Stimulated activated CD4-positive, alpha-beta T cell treated with anti-CD3 and anti-CD28 coated beads, Interleukin-2, amount 100 ng/mL, for 4 hours (primary cell): ENCODE data around the gene IGSF21.

ENCODE experiments used
- DNase-seq: peaks from one replicate; pipeline ENCODE4 v3.0.0-alpha.2; 2020; ENCODE audit warnings: low read depth

The IGSF21 gene

GRCh38 chr1:18107369-18108298, at the start of gene IGSF21:
TSS of gene IGSF21 (plus strand) at chr1:18107798. CDS start at chr1:18108129, 331 bp downstream.
- no peak for DNase-seq

- no peak for DNase-seq
Observed at GRCh38 chr1:18058206-18058921, 49.2 kb upstream of the IGSF21 start.

- no peak for DNase-seq
Observed at GRCh38 chr1:18058981-18059605, 48.5 kb upstream of the IGSF21 start.

- no peak for DNase-seq
Observed at GRCh38 chr1:18060366-18060765, 47.2 kb upstream of the IGSF21 start.

GRCh38 chr1:18062185-18062584, 45.4 kb upstream of the IGSF21 start:
- no peak for DNase-seq

- DNase-seq, result no peak
Observed at GRCh38 chr1:18064534-18064933, 43.1 kb upstream of the IGSF21 start.

- DNase-seq, result no peak
Observed at GRCh38 chr1:18066576-18066975, 41.0 kb upstream of the IGSF21 start.

GRCh38 chr1:18069903-18070302, 37.7 kb upstream of the IGSF21 start:
- DNase-seq, result peak; percentile 1

GRCh38 chr1:18072066-18072465, 35.5 kb upstream of the IGSF21 start:
- no peak for DNase-seq

GRCh38 chr1:18073066-18073642, 34.4 kb upstream of the IGSF21 start:
- no peak for DNase-seq

GRCh38 chr1:18077657-18078215, 29.9 kb upstream of the IGSF21 start:
- no peak for DNase-seq

- no peak for DNase-seq
Observed at GRCh38 chr1:18079941-18080735, 27.5 kb upstream of the IGSF21 start.

GRCh38 chr1:18085387-18086074, 22.1 kb upstream of the IGSF21 start:
- DNase-seq, result no peak

- no peak for DNase-seq
Observed at GRCh38 chr1:18088077-18088594, 19.5 kb upstream of the IGSF21 start.

- no peak for DNase-seq
Observed at GRCh38 chr1:18089488-18089887, 18.1 kb upstream of the IGSF21 start.

GRCh38 chr1:18090636-18091035, 17.0 kb upstream of the IGSF21 start:
- DNase-seq, result no peak

- DNase-seq, result no peak
Observed at GRCh38 chr1:18091660-18092446, 15.7 kb upstream of the IGSF21 start.

- DNase-seq, result no peak
Observed at GRCh38 chr1:18093193-18093592, 14.4 kb upstream of the IGSF21 start.

- no peak for DNase-seq
Observed at GRCh38 chr1:18093646-18094045, 14.0 kb upstream of the IGSF21 start.

GRCh38 chr1:18094096-18094495, 13.5 kb upstream of the IGSF21 start:
- no peak for DNase-seq
